Keratinocyte (primary cell): ENCODE measurements around the gene CTCFL. TPM values are rescaled to one million over a fixed set of nuclear protein-coding genes. Genes with fewer than 3 reads are reported as not detected.

Experiments
- DNase-seq: peaks from one replicate; pipeline ENCODE4 v3.0.0-alpha.2; 2011; ENCODE audit warnings: low read depth, missing footprints, low spot score
- FAIRE-seq: peaks from 2 replicates; lab custom pipeline; 2011; peaks lifted over from hg19 to GRCh38; lab: Jason Lieb, UNC
- H2AFZ ChIP-seq: 2 replicates; pipeline ENCODE4 v1.6.0; 2012; ENCODE audit warnings: low read length, control low read depth, inconsistent platforms; ENCODE audit not compliant: control insufficient read depth
- H3K27ac ChIP-seq: 2 replicates; pipeline ENCODE4 v1.5.1; 2011; ENCODE audit warnings: low read length; ENCODE audit not compliant: control insufficient read depth, insufficient read depth
- H3K27me3 ChIP-seq: 3 replicates; pipeline ENCODE4 v1.6.0; 2011; ENCODE audit warnings: low read length; ENCODE audit not compliant: control insufficient read depth, insufficient read depth; ENCODE audit errors: extremely low read depth
- H3K36me3 ChIP-seq, 2 experiments: 2 replicates in 1 of 2; 3 replicates in 1 of 2; pipeline ENCODE4 v1.5.1; 2011; ENCODE audit warnings: low read length in 2 of 2, mild to moderate bottlenecking in 1 of 2; ENCODE audit not compliant: control insufficient read depth in 2 of 2, insufficient read depth in 2 of 2; ENCODE audit errors: extremely low read depth in 1 of 2
- H3K4me1 ChIP-seq: 3 replicates; pipeline ENCODE4 v1.5.1; 2011; ENCODE audit warnings: low read length; ENCODE audit not compliant: control insufficient read depth, insufficient read depth; ENCODE audit errors: extremely low read depth
- H3K4me2 ChIP-seq: 3 replicates; pipeline ENCODE4 v1.6.0; 2011; ENCODE audit warnings: low read depth, low read length; ENCODE audit not compliant: control insufficient read depth, insufficient read depth; ENCODE audit errors: extremely low read depth
- H3K4me3 ChIP-seq, 3 experiments: fragments of 200-600 bp in 1 of 3; sonication (generic) in 1 of 3; 2 replicates in 2 of 3; 3 replicates in 1 of 3; pipeline ENCODE4 v1.5.1; 2011 to 2016; ENCODE audit warnings: low read length in 3 of 3, mild to moderate bottlenecking in 3 of 3, control low read depth in 2 of 3, inconsistent platforms in 1 of 3, low read depth in 1 of 3, mixed read lengths in 1 of 3, mixed run types in 1 of 3, moderate library complexity in 1 of 3; ENCODE audit not compliant: control insufficient read depth in 2 of 3, insufficient read depth in 2 of 3; ENCODE audit errors: extremely low read depth in 1 of 3
- H3K79me2 ChIP-seq: 2 replicates; pipeline ENCODE4 v1.6.0; 2012; ENCODE audit warnings: low read length; ENCODE audit not compliant: control insufficient read depth, insufficient read depth
- H3K9ac ChIP-seq: 3 replicates; pipeline ENCODE4 v1.6.0; 2011; ENCODE audit warnings: low read length; ENCODE audit not compliant: control insufficient read depth, insufficient read depth; ENCODE audit errors: extremely low read depth
- H3K9me1 ChIP-seq: 3 replicates; pipeline ENCODE4 v1.6.0; 2011; ENCODE audit warnings: low read length; ENCODE audit not compliant: control insufficient read depth, insufficient read depth; ENCODE audit errors: extremely low read depth
- H3K9me3 ChIP-seq: 2 replicates; pipeline ENCODE4 v1.5.1; 2012; ENCODE audit warnings: low read depth, low read length; ENCODE audit not compliant: control insufficient read depth
- H4K20me1 ChIP-seq: 3 replicates; pipeline ENCODE4 v1.6.0; 2011; ENCODE audit warnings: low read length; ENCODE audit not compliant: control insufficient read depth, insufficient read depth; ENCODE audit errors: extremely low read depth
- EZH2 ChIP-seq: IDR thresholded peaks from one replicate; pipeline ENCODE4 v1.6.1; 2012; ENCODE audit warnings: inconsistent platforms, mild to moderate bottlenecking, low read length, moderate library complexity
- dilution Hi-C: fragments of 300-500 bp; cut with MboI; formaldehyde crosslinking; loops from one replicate; pipeline ENCODE4 v1.7.0; 2020; ENCODE audit warnings: low sequenced_read_pairs; ENCODE audit not compliant: extremely low pct_ligation_motif_present
- polyA plus RNA-seq, 5 experiments: library from polyadenylated mRNA; depleted of rRNA in 3 of 5; stranded (reverse) in 3 of 5; stranded (forward) in 1 of 5; unstranded in 1 of 5; fragments of >200 nt; gene quantifications; 1 replicate in 1 of 5; 2 replicates in 3 of 5; 3 replicates in 1 of 5; pipeline versions ENCODE4 v1.2.1 to v1.2.3, GENCODE V29; 2011 to 2012; ENCODE audit warnings: missing spikeins in 2 of 5, low read depth in 1 of 5, low replicate concordance in 1 of 5
- TF ChIP-seq, protein P1 (sequence below), 3 experiments: IDR thresholded peaks in 1 of 3; conservative IDR thresholded peaks in 1 of 3; optimal IDR thresholded peaks in 1 of 3; 2 replicates in 2 of 3; 3 replicates in 1 of 3; pipeline versions ENCODE3 to v1.5.1; 2011; ENCODE audit warnings: low read length in 3 of 3, mild to moderate bottlenecking in 3 of 3, moderate library complexity in 2 of 3, control low read depth in 1 of 3, inconsistent platforms in 1 of 3; ENCODE audit not compliant: insufficient read depth in 2 of 3; ENCODE audit errors: extremely low read depth in 1 of 3

Gene CTCFL
- polyA plus RNA-seq, 1 donor (not counting 4 experiments of a cell fraction or from before 2014, with no cell fraction given) = not detected

DNA sequence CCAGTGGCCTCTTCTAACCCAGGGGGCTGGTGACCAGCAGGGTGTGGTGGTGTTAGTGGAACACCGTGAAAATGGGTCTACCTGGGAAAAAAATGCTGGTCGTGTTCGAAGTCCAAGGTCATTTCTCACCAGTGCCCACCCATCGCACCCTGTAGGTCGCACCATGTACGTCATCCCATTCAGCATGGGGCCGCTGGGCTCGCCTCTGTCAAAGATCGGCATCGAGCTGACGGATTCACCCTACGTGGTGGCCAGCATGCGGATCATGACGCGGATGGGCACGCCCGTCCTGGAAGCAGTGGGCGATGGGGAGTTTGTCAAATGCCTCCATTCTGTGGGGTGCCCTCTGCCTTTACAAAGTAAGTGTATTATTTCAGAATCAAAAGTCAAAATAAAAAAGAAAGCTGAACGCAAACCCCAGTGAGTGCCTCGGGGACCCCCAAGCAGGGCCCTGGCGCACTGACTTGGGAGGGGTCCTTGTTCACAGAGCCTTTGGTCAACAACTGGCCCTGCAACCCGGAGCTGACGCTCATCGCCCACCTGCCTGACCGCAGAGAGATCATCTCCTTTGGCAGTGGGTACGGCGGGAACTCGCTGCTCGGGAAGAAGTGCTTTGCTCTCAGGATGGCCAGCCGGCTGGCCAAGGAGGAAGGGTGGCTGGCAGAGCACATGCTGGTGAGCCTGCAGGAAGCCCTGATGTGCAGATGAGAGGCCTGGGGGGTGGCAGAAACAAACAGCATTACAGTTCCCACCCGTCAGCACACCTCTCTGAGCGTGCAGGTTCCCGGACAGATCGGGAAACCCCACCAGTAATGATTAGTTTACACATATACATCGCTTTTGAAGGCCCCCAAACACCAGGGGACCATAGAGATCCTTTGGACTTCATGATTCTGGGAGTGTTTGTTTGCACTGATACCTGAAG lies 37.9 kb upstream of the CTCFL start:
- Histone ChIP-seq H3K79me2 (no peaks in the 10 kb centered on the region), H3K27ac (no peak overlapping the region), H3K27me3 (peaks cover 55% of the 10 kb centered on the region), H3K9ac (no peak overlapping the region), H2AFZ (no peak overlapping the region), H3K9me3 (no peaks in the 10 kb centered on the region), H4K20me1 (no peaks in the 10 kb centered on the region), H3K36me3 (no peaks in the 10 kb centered on the region), H3K9me1 (no peaks in the 10 kb centered on the region), H3K4me3 (no peak overlapping the region), H3K4me2 (no peak overlapping the region), H3K4me1 (no peaks in the 10 kb centered on the region)
- dilution Hi-C loops = no loop called here
- DNase-seq (no peak), FAIRE-seq (no peak)
- TF ChIP-seq, protein P1, sequence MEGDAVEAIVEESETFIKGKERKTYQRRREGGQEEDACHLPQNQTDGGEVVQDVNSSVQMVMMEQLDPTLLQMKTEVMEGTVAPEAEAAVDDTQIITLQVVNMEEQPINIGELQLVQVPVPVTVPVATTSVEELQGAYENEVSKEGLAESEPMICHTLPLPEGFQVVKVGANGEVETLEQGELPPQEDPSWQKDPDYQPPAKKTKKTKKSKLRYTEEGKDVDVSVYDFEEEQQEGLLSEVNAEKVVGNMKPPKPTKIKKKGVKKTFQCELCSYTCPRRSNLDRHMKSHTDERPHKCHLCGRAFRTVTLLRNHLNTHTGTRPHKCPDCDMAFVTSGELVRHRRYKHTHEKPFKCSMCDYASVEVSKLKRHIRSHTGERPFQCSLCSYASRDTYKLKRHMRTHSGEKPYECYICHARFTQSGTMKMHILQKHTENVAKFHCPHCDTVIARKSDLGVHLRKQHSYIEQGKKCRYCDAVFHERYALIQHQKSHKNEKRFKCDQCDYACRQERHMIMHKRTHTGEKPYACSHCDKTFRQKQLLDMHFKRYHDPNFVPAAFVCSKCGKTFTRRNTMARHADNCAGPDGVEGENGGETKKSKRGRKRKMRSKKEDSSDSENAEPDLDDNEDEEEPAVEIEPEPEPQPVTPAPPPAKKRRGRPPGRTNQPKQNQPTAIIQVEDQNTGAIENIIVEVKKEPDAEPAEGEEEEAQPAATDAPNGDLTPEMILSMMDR (optimal IDR thresholded peaks at IDR 0.05 in 1 of 3, IDR thresholded peaks at IDR 0.05 in 1 of 3, conservative IDR thresholded peaks at IDR 0.05 in 1 of 3; ENCODE audit: extremely low read depth in 1 of 3, insufficient read depth in 2 of 3, low read length in 3 of 3) = no peak
- no peak for TF ChIP-seq EZH2

DNA sequence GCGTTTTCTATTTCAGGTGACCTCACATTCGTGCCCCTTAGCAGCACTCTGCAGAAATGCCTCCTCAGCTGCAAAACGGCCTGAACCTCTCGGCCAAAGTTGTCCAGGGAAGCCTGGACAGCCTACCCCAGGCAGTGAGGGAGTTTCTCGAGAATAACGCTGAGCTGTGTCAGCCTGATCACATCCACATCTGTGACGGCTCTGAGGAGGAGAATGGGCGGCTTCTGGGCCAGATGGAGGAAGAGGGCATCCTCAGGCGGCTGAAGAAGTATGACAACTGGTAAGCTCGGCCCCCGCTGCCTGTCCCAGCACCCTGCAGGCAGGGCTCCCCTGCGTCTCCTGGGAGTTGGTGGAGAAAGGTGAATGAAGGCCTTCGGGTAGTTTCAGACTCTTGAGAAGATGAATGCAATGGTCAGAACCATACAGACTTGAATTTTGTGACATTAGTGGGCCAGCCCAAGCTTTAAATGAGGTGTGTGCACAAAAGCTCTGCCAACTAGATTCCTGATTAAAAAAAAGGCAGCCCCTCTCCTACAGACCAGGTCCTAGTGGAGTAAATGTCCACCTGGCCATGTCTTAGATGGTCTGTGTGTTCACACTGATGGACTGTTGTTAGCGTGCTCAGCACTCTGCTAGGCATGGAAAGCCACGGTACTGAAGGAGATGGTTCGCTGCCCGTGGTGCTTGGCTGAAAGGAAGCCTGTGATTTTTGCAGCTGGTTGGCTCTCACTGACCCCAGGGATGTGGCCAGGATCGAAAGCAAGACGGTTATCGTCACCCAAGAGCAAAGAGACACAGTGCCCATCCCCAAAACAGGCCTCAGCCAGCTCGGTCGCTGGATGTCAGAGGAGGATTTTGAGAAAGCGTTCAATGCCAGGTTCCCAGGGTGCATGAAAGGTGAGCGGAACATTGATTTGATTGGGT lies 36.7 kb upstream of the CTCFL start:
- dilution Hi-C loops = no loop called here
- no peak overlapping the region for H3K9ac ChIP-seq
- no peaks in the 10 kb centered on the region for H4K20me1 ChIP-seq
- no peak overlapping the region for H3K4me3 ChIP-seq
- no peak overlapping the region for H3K4me2 ChIP-seq
- H3K79me2 ChIP-seq = no peaks in the 10 kb centered on the region
- H3K27me3 ChIP-seq = peaks cover 54% of the 10 kb centered on the region
- no peak overlapping the region for H2AFZ ChIP-seq
- FAIRE-seq (no peak), DNase-seq (no peak)
- no peaks in the 10 kb centered on the region for H3K9me3 ChIP-seq
- H3K27ac ChIP-seq = no peak overlapping the region
- TF ChIP-seq EZH2 = no peak
- TF ChIP-seq, protein P1 (optimal IDR thresholded peaks at IDR 0.05 in 1 of 3, IDR thresholded peaks at IDR 0.05 in 1 of 3, conservative IDR thresholded peaks at IDR 0.05 in 1 of 3; ENCODE audit: extremely low read depth in 1 of 3, insufficient read depth in 2 of 3, low read length in 3 of 3) = no peak
- no peaks in the 10 kb centered on the region for H3K36me3 ChIP-seq
- H3K9me1 ChIP-seq = no peaks in the 10 kb centered on the region
- H3K4me1 ChIP-seq = no peaks in the 10 kb centered on the region
